Psoas muscle (tissue), 8 donors: Measurements from ENCODE around the gene CRMP1. TPM values are rescaled to one million over a fixed set of nuclear protein-coding genes. Genes with fewer than 3 reads are reported as not detected.

Source experiments
- ATAC-seq, 4 donors: fragments of 200-7000 bp; cut with Tn5 transposase; one replicate each; pipeline ENCODE4 v1.9.1; 2020; ENCODE audit warnings: moderate library complexity in 3 of 4, mild to moderate bottlenecking in 2 of 4
- DNase-seq, 2 donors: peaks; one replicate each; pipeline ENCODE4 v3.0.0-alpha.2; 2020
- H3K27ac ChIP-seq: fragments of 200-600 bp; one replicate; pipeline ENCODE4 v1.8.0; 2022
- H3K27me3 ChIP-seq, 3 donors: fragments of 200-600 bp in 1 of 3; one replicate each; pipeline versions ENCODE4 v1.6.1 to v1.8.0; 2013 to 2022; ENCODE audit warnings: low read length in 2 of 3, mild to moderate bottlenecking in 2 of 3, moderate library complexity in 1 of 3; ENCODE audit not compliant: insufficient read depth in 3 of 3
- H3K36me3 ChIP-seq, 2 donors: fragments of 200-600 bp in 1 of 2; one replicate each; pipeline versions ENCODE4 v1.6.1 to v1.8.0; 2013 to 2022; ENCODE audit warnings: low read depth in 1 of 2, mild to moderate bottlenecking in 1 of 2, moderate library complexity in 1 of 2; ENCODE audit not compliant: insufficient read depth in 1 of 2
- H3K4me1 ChIP-seq: fragments of 200-600 bp; one replicate; pipeline ENCODE4 v1.8.0; 2022
- H3K4me3 ChIP-seq: fragments of 200-600 bp; one replicate; pipeline ENCODE4 v1.8.0; 2022; ENCODE audit warnings: mild to moderate bottlenecking
- H3K9me3 ChIP-seq: fragments of 200-600 bp; one replicate; pipeline ENCODE4 v1.8.0; 2022
- WGBS, 3 donors: extraction: QIAGEN DNeasy Blood & Tissue Kit; methylation state at CpG; one replicate each; pipeline versions ENCODE4 v1.1.6 to v1.1.7; 2013; 5-methylcytosine and 5-hydroxymethylcytosine counted together
- intact Hi-C, 2 donors: fragments of 100-400 bp; cut with DNase I; formaldehyde crosslinking; loops; one replicate each; pipeline versions ENCODE4 v1.11.0 to v1.14.2; 2022
- polyA plus RNA-seq, 3 donors: library from polyadenylated mRNA; stranded (reverse); fragments of 200-250 nt; gene quantifications; one replicate each; pipeline ENCODE4 v1.2.3, GENCODE V29; 2013
- total RNA-seq, 4 donors: library from RNA; stranded (reverse); fragmentation: NEBNext Ultra II Directional in 2 of 4; extraction: Animal tissue kit (Norgen Biotek cat#: 25700) in 2 of 4; gene quantifications; one replicate each; pipeline versions ENCODE4 v1.2.1 to v1.2.4, GENCODE V29; 2021 to 2023
- TF ChIP-seq, protein P1 (sequence below): fragments of 200-600 bp; IDR thresholded peaks from one replicate; pipeline ENCODE4 v1.8.0; 2022; ENCODE audit warnings: antibody characterized with exemption
- donor health status: healthy with polysubstance abuse.
- donor health status: DM: no; HTN: no; CAD: no; lungs with moderate emphysema.
- donor health status: Bipolar disorder and iron deficiency.
- donor health status: healthy.
- donor health status: DM: yes; HTN: yes; CAD: no.
- donor health status: DM: no; HTN: no; CAD: no.
- donor health status: DM: no; HTN: no; CAD: no.
- donor health status: DM: yes; HTN: yes; CAD: no.

The CRMP1 gene
- total and polyA plus RNA-seq, 7 donors = 0.10 to 0.89 (median 0.39) TPM

DNA sequence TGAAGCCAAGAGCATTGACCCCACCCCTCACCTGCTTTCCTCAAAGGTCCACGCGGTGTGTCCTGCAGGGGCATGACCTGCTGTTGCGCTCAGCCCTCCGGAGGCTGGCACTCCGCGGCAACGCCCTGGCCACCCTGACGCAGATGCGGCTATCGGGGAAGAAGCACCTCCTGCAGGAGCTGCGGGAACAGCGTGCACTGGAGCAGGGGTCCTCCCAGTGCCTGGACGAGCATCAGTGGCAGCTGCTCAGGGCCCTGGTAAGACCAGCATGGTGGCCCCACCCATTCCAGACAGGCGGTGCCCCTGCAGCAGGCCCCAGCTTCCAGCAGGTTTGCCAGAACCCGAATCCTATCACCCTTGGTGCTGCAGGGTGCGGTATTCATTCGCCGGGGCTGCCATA is 95.9 kb downstream of the CRMP1 start:
- Histone ChIP-seq H3K36me3 (peaks cover 0 to 8% of the 10 kb centered on the region in 2 donors), H3K4me1 (no peaks in the 10 kb centered on the region), H3K9me3 (no peaks in the 10 kb centered on the region), H3K4me3 (no peak overlapping the region), H3K27ac (no peak overlapping the region), H3K27me3 (no peaks in the 10 kb centered on the region)
- TF ChIP-seq, protein P1, sequence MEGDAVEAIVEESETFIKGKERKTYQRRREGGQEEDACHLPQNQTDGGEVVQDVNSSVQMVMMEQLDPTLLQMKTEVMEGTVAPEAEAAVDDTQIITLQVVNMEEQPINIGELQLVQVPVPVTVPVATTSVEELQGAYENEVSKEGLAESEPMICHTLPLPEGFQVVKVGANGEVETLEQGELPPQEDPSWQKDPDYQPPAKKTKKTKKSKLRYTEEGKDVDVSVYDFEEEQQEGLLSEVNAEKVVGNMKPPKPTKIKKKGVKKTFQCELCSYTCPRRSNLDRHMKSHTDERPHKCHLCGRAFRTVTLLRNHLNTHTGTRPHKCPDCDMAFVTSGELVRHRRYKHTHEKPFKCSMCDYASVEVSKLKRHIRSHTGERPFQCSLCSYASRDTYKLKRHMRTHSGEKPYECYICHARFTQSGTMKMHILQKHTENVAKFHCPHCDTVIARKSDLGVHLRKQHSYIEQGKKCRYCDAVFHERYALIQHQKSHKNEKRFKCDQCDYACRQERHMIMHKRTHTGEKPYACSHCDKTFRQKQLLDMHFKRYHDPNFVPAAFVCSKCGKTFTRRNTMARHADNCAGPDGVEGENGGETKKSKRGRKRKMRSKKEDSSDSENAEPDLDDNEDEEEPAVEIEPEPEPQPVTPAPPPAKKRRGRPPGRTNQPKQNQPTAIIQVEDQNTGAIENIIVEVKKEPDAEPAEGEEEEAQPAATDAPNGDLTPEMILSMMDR = no peak
- intact Hi-C loops = no loop called here
- no peak for ATAC-seq
- no peak for DNase-seq
- WGBS, 3 donors = 93 to 95% (median 94%) methylated on average over 18 of the region's 18 CpGs

DNA sequence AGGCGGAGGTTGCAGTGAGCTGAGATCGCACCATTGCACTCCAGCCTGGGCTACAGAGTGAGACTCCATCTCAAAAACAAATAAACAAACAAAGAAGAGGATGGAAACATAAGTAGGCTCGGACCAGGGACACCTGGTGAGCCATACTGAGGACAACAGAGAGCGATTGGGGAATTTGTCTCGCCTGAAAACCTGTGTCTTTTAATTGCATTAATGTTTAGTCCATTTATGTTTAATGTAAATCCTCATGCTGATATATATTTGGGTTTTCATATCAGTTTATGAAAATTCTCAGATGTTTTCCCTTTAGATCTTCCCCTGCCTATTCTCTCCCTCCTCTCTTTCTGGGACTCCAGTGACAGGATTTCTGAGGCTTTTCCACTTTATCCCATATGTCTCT is 97.3 kb downstream of the CRMP1 start:
- intact Hi-C loops = no loop called here
- Histone ChIP-seq H3K27ac (no peak overlapping the region), H3K9me3 (no peaks in the 10 kb centered on the region), H3K36me3 (peaks cover 0 to 4% of the 10 kb centered on the region in 2 donors), H3K27me3 (no peaks in the 10 kb centered on the region), H3K4me3 (no peak overlapping the region), H3K4me1 (no peaks in the 10 kb centered on the region)
- TF ChIP-seq, protein P1 = no peak
- 95 to 98% (median 97%) methylated on average over 5 of the region's 5 CpGs for WGBS, 3 donors
- no peak for ATAC-seq
- no peak for DNase-seq

DNA sequence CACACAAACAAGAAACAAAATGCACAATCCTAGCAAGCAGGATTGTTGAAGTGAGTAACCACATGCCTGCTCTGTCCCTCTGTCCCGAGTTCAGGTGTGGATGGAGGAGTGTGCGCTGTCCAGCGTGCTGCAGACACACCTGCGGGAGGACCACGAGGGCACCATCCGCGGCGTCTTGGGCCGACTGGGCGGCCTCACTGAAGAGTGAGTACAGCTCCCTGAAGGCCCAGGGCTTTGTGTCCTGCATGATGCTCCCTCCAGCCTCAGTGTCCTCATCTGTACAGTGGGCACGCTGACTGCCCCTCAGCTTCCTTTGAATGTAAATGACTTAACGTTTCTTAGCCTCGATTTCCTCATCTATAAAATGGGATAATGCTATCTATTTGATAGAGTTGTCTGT is 99.4 kb downstream of the CRMP1 start:
- WGBS, 3 donors = 92 to 93% (median 93%) methylated on average over 13 of the region's 13 CpGs
- Histone ChIP-seq H3K4me1 (no peaks in the 10 kb centered on the region), H3K27ac (no peak overlapping the region), H3K27me3 (no peaks in the 10 kb centered on the region), H3K9me3 (no peaks in the 10 kb centered on the region), H3K36me3 (peaks cover 0 to 4% of the 10 kb centered on the region in 2 donors), H3K4me3 (no peak overlapping the region)
- ATAC-seq = no peak
- intact Hi-C loops = no loop called here
- no peak for DNase-seq
- TF ChIP-seq, protein P1 = no peak

DNA sequence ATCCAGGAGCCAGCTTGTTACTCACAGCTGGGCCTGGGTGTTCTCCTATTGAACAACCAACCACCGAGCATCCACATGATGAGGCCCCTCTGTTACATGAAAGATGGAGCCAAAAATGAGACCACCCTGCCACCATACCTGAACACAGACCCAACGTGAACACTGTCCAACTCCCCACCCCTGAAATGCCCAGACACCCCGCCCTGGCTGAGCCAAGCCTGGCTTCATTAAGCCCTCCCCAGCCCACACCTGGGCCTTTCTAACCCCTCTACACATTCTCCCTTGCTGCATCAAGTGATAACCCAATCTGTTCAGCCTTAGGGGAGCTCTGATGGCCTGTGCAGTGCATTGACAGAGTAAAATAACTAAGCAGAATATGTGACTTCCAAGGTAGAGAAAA is 101.2 kb downstream of the CRMP1 start:
- H3K36me3 ChIP-seq = peaks cover 0 to 4% of the 10 kb centered on the region in 2 donors
- intact Hi-C loops = no loop called here
- 79 to 93% (median 87%) methylated on average over 3 of the region's 3 CpGs for WGBS, 3 donors

DNA sequence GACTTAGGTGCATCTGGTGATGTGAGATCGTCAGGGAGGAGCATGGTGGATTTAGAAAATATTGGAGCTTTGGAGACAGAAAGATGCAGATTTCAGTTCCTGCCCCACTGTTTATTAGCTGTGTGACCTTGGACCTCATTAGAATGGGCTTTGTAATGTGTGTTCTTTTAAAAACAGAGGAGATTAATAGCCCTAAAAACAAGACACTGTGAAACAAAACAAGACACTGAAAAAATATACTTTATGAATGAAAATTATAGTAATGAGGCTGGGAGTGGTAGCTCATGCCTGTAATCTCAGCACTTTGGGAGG is 102.4 kb downstream of the CRMP1 start:
- Histone ChIP-seq H3K27me3 (no peaks in the 10 kb centered on the region), H3K4me1 (no peaks in the 10 kb centered on the region), H3K36me3 (peaks cover 0 to 2% of the 10 kb centered on the region in 2 donors), H3K9me3 (no peaks in the 10 kb centered on the region), H3K4me3 (no peak overlapping the region), H3K27ac (no peak overlapping the region)
- WGBS, 3 donors = 29 to 47% (median 40%) methylated on average over 1 of the region's 1 CpG
- DNase-seq (no peak), ATAC-seq (no peak)
- TF ChIP-seq, protein P1 = no peak
- intact Hi-C loops = no loop called here

More for the DNA sequence above, 101.2 kb downstream of the CRMP1 start:
- Histone ChIP-seq H3K4me1 (no peaks in the 10 kb centered on the region), H3K27me3 (no peaks in the 10 kb centered on the region), H3K27ac (no peak overlapping the region), H3K4me3 (no peak overlapping the region), H3K9me3 (no peaks in the 10 kb centered on the region)
- TF ChIP-seq, protein P1 = no peak
- no peak for ATAC-seq
- DNase-seq = no peak
